ENCODE results near the gene ERMN. TPM values are rescaled to one million over a fixed set of nuclear protein-coding genes. Genes with fewer than 3 reads are reported as not detected.

Gene ERMN
- total and polyA plus RNA-seq, 2 experiments from 2014 or later, result 0.07 to 0.64 TPM

- no peaks in the 10 kb centered on the region for H3K4me1 ChIP-seq (ENCODE audit: insufficient read depth)
- no peaks in the 10 kb centered on the region for H3K79me2 ChIP-seq
- no peaks in the 10 kb centered on the region for H4K20me1 ChIP-seq (ENCODE audit: insufficient read depth, poor library complexity, severe bottlenecking)
- no peak for TF ChIP-seq CTCF (IDR thresholded peaks at IDR 0.05; ENCODE audit: poor library complexity)
- TF ChIP-seq EZH2phosphoT487 (IDR thresholded peaks at IDR 0.05; ENCODE audit: low read depth, severe bottlenecking, unreplicated experiment), result no peak
- TF ChIP-seq EZH2 (IDR thresholded peaks at IDR 0.05; ENCODE audit: borderline replicate concordance), result no peak
- no peak overlapping the region for H3K4me2 ChIP-seq
- H2AFZ ChIP-seq, result no peak overlapping the region
- no peak overlapping the region for H3K4me3 ChIP-seq
- H3K9me2 ChIP-seq (replicated peaks; ENCODE audit: insufficient read depth), result no peaks in the 10 kb centered on the region
- 68% methylated on average over 4 of the region's 4 CpGs for WGBS (ENCODE audit: low lambda C conversion rate, missing lambda C conversion rate)
- no peaks in the 10 kb centered on the region for H3K27me3 ChIP-seq
- H3K27ac ChIP-seq, result no peak overlapping the region
- H3K9me3 ChIP-seq (ENCODE audit: low read depth), result no peaks in the 10 kb centered on the region
- no peaks in the 10 kb centered on the region for H3K36me3 ChIP-seq (replicated peaks; ENCODE audit: insufficient read depth, low read depth)
- DNase-seq (ENCODE audit: low spot score), result no peak
Measured at GRCh38 chr2:157315901-157316300, 9.7 kb downstream of the ERMN start.

- Histone ChIP-seq H3K4me3 (no peak overlapping the region), H3K9me3 (ENCODE audit: low read depth) (no peaks in the 10 kb centered on the region), H3K4me1 (ENCODE audit: insufficient read depth) (no peaks in the 10 kb centered on the region), H3K79me2 (no peaks in the 10 kb centered on the region), H3K4me2 (no peak overlapping the region), H3K36me3 (replicated peaks; ENCODE audit: insufficient read depth, low read depth) (no peaks in the 10 kb centered on the region), H3K27ac (no peak overlapping the region), H3K9me2 (replicated peaks; ENCODE audit: insufficient read depth) (no peaks in the 10 kb centered on the region), H3K27me3 (no peaks in the 10 kb centered on the region), H4K20me1 (ENCODE audit: insufficient read depth, poor library complexity, severe bottlenecking) (no peaks in the 10 kb centered on the region), H2AFZ (no peak overlapping the region)
- 97% methylated on average over 1 of the region's 1 CpG for WGBS (ENCODE audit: low lambda C conversion rate, missing lambda C conversion rate)
- TF ChIP-seq EZH2 (IDR thresholded peaks at IDR 0.05; ENCODE audit: borderline replicate concordance), result no peak
- no peak for TF ChIP-seq CTCF (IDR thresholded peaks at IDR 0.05; ENCODE audit: poor library complexity)
- no peak for TF ChIP-seq EZH2phosphoT487 (IDR thresholded peaks at IDR 0.05; ENCODE audit: low read depth, severe bottlenecking, unreplicated experiment)
- DNase-seq (ENCODE audit: low spot score), result no peak
Measured at GRCh38 chr2:157312866-157313486, 12.6 kb downstream of the ERMN start.

GRCh38 chr2:157311706-157312105 is 13.9 kb downstream of the ERMN start:
- H3K27ac ChIP-seq, result no peak overlapping the region
- H3K9me3 ChIP-seq (ENCODE audit: low read depth), result no peaks in the 10 kb centered on the region
- no peaks in the 10 kb centered on the region for H3K9me2 ChIP-seq (replicated peaks; ENCODE audit: insufficient read depth)
- TF ChIP-seq CTCF (IDR thresholded peaks at IDR 0.05; ENCODE audit: poor library complexity) (no peak), EZH2 (IDR thresholded peaks at IDR 0.05; ENCODE audit: borderline replicate concordance) (no peak), EZH2phosphoT487 (IDR thresholded peaks at IDR 0.05; ENCODE audit: low read depth, severe bottlenecking, unreplicated experiment) (no peak)
- no peak for DNase-seq (ENCODE audit: low spot score)
- WGBS (ENCODE audit: low lambda C conversion rate, missing lambda C conversion rate), result 82% methylated on average over 1 of the region's 1 CpG
- no peaks in the 10 kb centered on the region for H3K79me2 ChIP-seq
- H3K27me3 ChIP-seq, result no peaks in the 10 kb centered on the region
- no peak overlapping the region for H3K4me3 ChIP-seq
- H3K4me2 ChIP-seq, result no peak overlapping the region
- H3K4me1 ChIP-seq (ENCODE audit: insufficient read depth), result no peaks in the 10 kb centered on the region
- no peaks in the 10 kb centered on the region for H3K36me3 ChIP-seq (replicated peaks; ENCODE audit: insufficient read depth, low read depth)
- H2AFZ ChIP-seq, result no peak overlapping the region
- no peaks in the 10 kb centered on the region for H4K20me1 ChIP-seq (ENCODE audit: insufficient read depth, poor library complexity, severe bottlenecking)
